Measurements from ENCODE around the gene SETDB2. TPM values are rescaled to one million over a fixed set of nuclear protein-coding genes. Genes with fewer than 3 reads are reported as not detected.

Gene SETDB2
- total and polyA plus RNA-seq, 2 of the 13 experiments (the other 11 are each of a cell fraction or from before 2014, with no cell fraction given): 8.1 to 8.7 TPM

DNA sequence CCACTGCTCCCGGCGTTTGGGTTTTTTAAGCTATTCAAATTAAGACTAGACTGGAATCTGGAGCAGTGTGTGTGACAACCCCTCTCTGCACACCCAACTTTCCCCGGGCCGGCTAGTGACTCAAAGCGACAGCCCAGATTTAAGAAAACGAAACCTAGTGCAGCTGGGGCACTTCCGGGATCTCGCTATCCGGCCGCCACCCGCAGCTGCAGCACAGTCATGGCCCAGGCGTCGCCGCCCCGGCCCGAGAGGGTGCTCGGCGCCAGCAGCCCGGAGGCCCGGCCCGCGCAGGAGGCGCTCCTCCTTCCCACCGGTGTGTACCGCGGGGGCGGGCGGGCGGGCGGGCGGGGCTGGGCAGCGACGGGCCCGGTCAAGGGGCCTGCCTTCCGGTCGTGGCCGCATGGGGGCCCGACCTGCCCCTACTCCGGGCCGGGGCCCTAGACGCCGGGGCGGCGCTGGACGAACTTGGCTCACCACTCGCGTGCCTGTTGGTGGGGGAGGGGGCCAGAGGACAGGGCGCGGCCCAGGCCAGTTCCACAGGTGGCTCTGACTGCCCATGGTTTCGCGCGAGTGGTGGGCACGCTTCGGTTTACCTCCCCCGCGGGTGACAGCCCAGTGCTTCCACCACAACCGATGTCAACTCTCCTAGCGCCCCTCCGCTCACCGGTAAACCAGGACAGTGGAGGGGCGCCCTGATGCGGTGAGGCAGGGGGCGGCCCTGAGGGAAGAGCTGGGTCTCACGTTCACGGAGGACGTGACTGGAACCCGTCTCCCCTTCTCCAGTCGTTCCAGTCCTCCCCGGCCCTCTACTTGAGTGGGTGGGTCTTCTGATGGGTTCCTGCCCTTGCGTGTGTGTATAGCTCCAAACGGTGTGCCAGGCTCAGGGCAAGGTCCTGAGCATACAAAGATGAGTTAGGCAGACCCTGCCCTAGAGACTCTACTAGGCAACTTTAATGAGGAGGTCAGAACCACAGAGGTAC, 52.0 kb downstream of the SETDB2 start, which contains the start of gene PHF11 (continued):
- peak; percentile 73; the same call in 1 of the 2 replicates for TF ChIP-seq ZNF670 (CRISPR knock-in tag; IDR thresholded peaks at IDR 0.05; ENCODE audit: borderline replicate concordance)
- TF ChIP-seq DNMT3B (CRISPR knock-in tag; conservative IDR thresholded peaks at IDR 0.05): no peak
- TF ChIP-seq ZFY (CRISPR knock-in tag; IDR thresholded peaks at IDR 0.05): peak; percentile 86
- TF ChIP-seq ZNF839 (CRISPR knock-in tag; IDR thresholded peaks at IDR 0.05; ENCODE audit: borderline replicate concordance): peak; percentile 51; the same call in 1 of the 2 replicates
- no peak for TF ChIP-seq ZNF720 (CRISPR knock-in tag; IDR thresholded peaks at IDR 0.05)
- no peak for TF ChIP-seq EZH2 (conservative IDR thresholded peaks at IDR 0.05; ENCODE audit: low read depth, low read length)
- no peak for TF ChIP-seq REST (IDR thresholded peaks at IDR 0.05; ENCODE audit: borderline replicate concordance in 1 of 2, low read depth in 1 of 2, low read length in 2 of 2)
- TF ChIP-seq KDM4B (CRISPR knock-in tag; IDR thresholded peaks at IDR 0.05): no peak
- TF ChIP-seq ZNF792 (CRISPR knock-in tag; IDR thresholded peaks at IDR 0.05): 0 out of 2 replicates have a peak, but pooled peaks have one; percentile 38
- TF ChIP-seq ZNF264 (CRISPR knock-in tag; IDR thresholded peaks at IDR 0.05): no peak
- TF ChIP-seq ZNF143 (CRISPR knock-in tag; IDR thresholded peaks at IDR 0.05): no peak
- peak; percentile 62; the same call in 1 of the 2 replicates for TF ChIP-seq EED (CRISPR knock-in tag; IDR thresholded peaks at IDR 0.05)
- TF ChIP-seq, protein P1, sequence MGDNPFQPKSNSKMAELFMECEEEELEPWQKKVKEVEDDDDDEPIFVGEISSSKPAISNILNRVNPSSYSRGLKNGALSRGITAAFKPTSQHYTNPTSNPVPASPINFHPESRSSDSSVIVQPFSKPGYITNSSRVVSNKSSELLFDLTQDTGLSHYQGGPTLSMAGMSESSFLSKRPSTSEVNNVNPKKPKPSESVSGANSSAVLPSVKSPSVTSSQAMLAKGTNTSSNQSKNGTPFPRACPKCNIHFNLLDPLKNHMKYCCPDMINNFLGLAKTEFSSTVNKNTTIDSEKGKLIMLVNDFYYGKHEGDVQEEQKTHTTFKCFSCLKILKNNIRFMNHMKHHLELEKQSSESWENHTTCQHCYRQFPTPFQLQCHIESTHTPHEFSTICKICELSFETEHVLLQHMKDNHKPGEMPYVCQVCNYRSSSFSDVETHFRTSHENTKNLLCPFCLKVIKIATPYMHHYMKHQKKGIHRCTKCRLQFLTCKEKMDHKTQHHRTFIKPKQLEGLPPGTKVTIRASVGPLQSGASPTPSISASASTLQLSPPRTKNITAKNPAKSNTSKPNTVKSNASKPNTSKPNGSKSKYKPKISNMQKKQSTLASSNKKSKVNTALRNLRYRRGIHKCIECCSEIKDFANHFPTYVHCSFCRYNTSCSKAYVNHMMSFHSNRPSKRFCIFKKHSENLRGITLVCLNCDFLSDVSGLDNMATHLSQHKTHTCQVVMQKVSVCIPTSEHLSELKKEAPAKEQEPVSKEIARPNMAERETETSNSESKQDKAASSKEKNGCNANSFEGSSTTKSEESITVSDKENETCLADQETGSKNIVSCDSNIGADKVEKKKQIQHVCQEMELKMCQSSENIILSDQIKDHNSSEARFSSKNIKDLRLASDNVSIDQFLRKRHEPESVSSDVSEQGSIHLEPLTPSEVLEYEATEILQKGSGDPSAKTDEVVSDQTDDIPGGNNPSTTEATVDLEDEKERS (CRISPR knock-in tag; IDR thresholded peaks at IDR 0.05): 0 out of 2 replicates have a peak, but pooled peaks have one; percentile 11
- TF ChIP-seq ZNF3 (CRISPR knock-in tag; IDR thresholded peaks at IDR 0.05): no peak
- TF ChIP-seq ERF (CRISPR knock-in tag; IDR thresholded peaks at IDR 0.05): no peak
- no peak for TF ChIP-seq GPN1 (CRISPR knock-in tag; IDR thresholded peaks at IDR 0.05; ENCODE audit: borderline replicate concordance)
- 0 out of 2 replicates have a peak, but pooled peaks have one; percentile 34 for TF ChIP-seq SP5 (CRISPR knock-in tag; IDR thresholded peaks at IDR 0.05; ENCODE audit: borderline replicate concordance, low read depth)
- TF ChIP-seq, protein P2, sequence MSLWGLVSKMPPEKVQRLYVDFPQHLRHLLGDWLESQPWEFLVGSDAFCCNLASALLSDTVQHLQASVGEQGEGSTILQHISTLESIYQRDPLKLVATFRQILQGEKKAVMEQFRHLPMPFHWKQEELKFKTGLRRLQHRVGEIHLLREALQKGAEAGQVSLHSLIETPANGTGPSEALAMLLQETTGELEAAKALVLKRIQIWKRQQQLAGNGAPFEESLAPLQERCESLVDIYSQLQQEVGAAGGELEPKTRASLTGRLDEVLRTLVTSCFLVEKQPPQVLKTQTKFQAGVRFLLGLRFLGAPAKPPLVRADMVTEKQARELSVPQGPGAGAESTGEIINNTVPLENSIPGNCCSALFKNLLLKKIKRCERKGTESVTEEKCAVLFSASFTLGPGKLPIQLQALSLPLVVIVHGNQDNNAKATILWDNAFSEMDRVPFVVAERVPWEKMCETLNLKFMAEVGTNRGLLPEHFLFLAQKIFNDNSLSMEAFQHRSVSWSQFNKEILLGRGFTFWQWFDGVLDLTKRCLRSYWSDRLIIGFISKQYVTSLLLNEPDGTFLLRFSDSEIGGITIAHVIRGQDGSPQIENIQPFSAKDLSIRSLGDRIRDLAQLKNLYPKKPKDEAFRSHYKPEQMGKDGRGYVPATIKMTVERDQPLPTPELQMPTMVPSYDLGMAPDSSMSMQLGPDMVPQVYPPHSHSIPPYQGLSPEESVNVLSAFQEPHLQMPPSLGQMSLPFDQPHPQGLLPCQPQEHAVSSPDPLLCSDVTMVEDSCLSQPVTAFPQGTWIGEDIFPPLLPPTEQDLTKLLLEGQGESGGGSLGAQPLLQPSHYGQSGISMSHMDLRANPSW (CRISPR knock-in tag; IDR thresholded peaks at IDR 0.05; ENCODE audit: borderline replicate concordance): no peak
- TF ChIP-seq ZNF7 (CRISPR knock-in tag; IDR thresholded peaks at IDR 0.05): no peak
- no peak for TF ChIP-seq PHB2 (IDR thresholded peaks at IDR 0.05; ENCODE audit: partially characterized antibody)
- TF ChIP-seq ZNF616 (CRISPR knock-in tag; IDR thresholded peaks at IDR 0.05; ENCODE audit: low read depth): no peak
